HL-60/S4 treated with retinoic acid at 250 ng/mL for 4 days and 3 days (cell line): ENCODE measurements around the gene HPSE.

Experiments
- in situ Hi-C: fragments of 300-500 bp; cut with MboI; formaldehyde crosslinking; loops from 2 replicates; pipeline ENCODE4 v1.7.0; 2022; ENCODE audit warnings: low sequenced_read_pairs

Gene HPSE

GRCh38 chr4:83252782-83253405, 81.8 kb downstream of the HPSE start:
- in situ Hi-C loops, result loop anchor here (10.0 kb wide), 1 partner anchor 168 kb away; no protein-coding TSS in a partner anchor

- in situ Hi-C loops, result loop anchor here (10.0 kb wide), 1 partner anchor 167 kb away; no protein-coding TSS in a partner anchor
These were observed 83.2 kb downstream of the HPSE start for GRCh38 chr4:83251447-83251830.

GRCh38 chr4:83250687-83251446, 83.8 kb downstream of the HPSE start:
- in situ Hi-C loops, result loop anchor here (10.0 kb wide), 1 partner anchor 166 kb away; no protein-coding TSS in a partner anchor

GRCh38 chr4:83248486-83248885, 86.2 kb downstream of the HPSE start:
- in situ Hi-C loops, result no loop called here

GRCh38 chr4:83247415-83248357, 87.0 kb downstream of the HPSE start:
- in situ Hi-C loops, result no loop called here
